ENCODE measurements around the gene MAGI2.

Gene MAGI2

DNA sequence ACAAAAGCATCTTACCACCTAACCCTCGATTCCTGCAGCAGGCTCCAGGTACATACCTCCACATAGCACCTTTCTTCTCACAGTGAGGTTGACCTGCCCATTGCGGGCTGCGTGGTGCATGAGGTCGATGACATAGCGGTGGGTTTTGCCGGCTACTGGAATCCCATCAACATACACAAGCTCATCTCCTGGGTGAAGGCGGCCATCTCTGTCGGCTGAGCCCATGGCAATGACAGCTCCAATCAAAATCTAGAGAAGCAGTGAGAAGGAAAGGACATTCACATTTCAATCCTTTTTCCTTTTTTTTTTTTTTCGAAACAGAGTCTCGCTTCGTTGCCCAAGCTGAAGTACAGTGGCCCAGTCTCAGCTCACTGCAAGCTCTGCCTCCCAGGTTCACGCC is 1285.6 kb downstream of the MAGI2 start:
- no peak for DNase-seq

DNA sequence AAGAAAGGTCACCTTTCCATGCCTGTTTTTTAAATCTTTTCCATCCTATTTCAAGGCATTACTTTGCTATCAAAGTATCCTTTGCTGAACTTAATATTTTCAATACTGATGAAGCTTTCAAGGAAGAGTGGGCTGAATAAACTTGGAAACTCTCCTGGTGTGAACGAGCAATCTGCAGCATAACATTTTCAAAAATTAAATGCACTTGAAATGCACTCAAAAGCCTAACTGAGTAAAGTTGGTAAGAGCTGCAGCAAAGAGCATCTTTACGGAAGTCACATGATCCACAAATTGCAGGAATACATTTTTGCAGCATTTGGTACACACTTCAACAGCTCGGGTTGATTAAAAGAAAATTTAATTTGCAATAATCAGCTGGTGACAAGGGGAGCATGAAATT is 1287.6 kb downstream of the MAGI2 start:
- peak in 2 of 58 donors; percentile 16 to 28 for DNase-seq

DNA sequence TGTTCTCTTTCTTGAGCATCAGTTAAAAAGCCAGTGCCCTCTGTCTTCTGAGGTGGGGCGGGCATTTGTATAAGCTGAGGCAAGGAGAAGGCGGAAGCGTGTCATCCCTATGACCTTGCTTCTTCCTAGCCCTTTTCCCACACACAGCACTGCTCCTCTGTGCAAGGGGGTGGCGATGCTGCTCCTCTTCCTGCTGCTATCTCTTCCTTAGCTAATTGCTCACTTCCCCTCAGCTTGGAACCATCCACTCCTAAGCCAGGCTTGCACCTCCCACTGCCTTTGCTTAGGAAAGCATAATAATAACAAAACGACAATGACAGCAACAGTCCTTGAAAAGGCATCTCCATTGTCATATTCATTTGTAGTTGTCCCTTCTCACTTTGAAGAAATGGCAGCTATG is 1288.0 kb downstream of the MAGI2 start:
- peak in 2 of 58 donors; percentile 12 to 31 for DNase-seq

DNA sequence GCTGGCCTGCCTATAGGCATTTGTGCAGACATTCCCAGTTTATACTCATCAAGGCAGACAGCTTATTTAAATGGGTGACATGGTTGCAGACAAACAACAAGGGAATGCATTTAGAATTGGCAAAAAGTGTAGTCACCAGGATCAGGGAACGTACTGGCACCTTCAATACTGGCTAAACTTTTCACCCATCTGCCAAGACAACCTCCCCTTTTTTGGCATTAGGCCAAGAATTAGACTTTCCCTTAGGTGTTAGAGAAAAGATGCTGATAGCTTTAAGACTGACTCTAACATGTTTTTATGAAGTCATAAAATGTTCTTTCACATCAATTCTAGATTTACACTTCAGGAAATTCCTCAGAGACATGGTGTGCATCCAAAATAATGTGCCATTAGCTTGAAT is 1289.0 kb downstream of the MAGI2 start:
- peak in 1 of 58 donors; percentile 18 for DNase-seq

DNA sequence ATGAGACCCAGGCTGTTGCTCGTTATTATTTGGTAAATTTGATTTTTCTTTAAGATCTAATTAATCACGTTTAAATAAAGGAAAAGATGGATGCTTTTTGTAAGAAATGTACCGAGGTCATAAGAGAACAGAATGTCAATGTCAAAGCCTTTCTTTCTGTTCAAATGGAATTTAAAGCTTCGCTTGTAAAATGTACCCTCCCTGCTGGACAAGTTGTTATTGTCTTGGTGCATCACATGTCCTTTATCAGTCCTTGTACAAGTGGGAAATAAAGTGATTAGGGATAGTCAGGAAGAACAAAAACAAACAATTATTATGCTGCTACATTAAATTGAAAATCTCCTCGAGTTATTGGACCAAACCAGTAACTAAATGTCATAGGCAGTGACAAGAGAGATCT is 1291.7 kb downstream of the MAGI2 start:
- DNase-seq: no peak

DNA sequence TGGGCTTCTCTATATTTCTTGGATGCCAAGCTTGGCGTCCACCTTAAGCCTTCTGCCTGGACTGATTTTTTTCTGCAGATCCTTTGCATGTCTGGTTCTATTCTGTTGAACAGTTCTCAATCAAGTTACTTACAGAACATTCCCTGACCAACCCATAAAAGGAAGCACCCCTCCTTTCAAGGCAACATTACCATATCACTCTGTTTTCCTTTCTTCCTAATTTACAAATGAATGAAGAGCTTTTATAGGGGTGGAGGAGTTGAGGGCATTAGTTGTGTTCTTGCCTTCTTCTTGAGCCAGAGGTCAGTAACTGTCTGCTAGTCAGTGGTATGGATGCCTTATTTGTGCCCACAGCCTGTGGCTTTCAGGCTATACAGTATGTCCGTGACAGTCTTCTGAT is 1293.9 kb downstream of the MAGI2 start:
- DNase-seq: no peak

DNA sequence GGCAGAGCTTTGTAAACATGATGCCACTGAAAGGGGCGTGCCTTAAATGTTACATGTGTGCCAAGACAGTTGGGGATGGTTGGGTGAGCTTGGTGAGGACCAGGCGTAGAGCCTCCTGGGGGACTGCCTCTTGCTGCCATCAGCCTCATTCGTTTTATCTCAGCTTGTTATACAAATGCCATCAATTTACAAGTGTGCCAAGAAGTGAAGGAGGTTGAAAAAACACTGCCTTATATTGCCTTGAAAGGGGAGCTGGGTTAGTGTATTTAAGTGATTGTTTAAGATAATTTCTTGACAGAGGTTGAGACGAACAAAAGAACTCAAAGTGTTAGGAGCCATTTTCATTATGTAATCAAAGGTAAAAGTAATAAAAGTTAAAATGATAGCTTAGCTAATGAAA is 1300.2 kb downstream of the MAGI2 start:
- no peak for DNase-seq

DNA sequence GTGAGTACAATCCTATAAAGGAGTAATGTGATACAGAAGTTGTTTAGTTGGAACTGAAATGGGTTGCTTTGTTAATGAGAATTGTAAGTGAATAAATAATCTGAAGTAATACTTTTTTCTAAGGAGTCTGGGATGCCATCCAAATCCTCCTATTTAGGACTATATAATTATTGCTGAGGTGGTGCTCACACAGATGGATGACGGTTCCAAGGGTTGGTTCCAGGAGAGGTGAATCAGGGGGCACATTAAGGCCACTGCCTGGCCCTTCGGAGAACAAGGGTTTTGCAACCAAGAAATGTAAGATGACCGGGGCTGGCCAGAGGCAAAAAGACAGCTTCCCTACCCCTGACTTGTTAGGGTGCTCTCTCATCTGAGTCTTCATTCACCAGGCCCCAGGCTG is 1302.2 kb downstream of the MAGI2 start:
- peak in 7 of 58 donors; percentile 13 to 44 (median 34) for DNase-seq

DNA sequence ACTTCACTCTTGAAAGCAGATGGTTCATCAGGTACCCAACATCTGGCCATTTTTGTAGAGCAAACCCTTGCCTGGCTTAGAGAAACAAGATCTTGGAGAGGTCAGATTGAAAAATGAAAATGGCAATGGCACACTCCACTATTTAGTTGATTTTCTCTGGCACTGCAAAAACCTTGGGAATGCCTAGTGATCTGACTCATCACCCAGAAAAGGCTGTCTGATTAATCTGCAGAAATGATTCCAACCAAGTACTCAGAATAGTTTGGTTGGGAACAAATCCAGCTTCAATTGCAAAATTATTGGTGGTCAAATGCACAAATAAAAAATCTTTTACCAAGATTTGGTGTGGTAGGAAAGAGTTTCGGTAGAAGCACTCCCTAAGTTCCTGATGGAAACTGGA is 1303.7 kb downstream of the MAGI2 start:
- no peak for DNase-seq

DNA sequence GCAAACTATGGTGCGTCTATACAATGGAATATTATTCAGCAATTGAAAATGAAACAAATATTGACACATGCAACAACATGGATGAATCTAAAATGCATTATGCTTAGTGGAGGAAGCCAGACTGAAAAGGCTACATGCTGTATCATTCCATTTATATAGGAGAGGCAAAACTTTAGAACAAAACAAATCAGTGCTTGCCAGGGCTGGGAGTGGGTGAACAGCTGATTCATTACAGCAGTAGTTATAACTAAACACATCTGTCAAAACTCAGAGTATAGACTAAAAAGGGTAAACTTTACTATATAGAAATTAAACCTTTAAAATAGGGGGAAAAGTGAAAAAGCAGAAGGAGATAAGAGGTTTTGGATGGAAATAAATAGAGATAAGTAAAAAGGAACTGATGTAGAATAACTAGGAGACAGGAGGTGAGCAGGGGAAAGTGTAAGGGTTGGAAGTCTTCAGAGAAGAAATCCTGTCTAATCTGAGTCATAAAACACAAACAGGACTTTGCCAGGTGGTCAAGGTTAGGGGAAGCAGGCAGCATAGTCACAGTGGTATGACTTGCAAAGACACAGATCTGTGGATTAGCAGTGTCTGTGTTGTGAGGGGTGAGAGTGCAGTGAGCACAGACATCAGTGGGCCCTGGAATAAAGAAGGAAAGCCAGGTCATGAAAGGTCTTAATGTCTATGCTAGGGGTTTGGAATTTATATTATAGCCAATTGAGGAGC is 1305.1 kb downstream of the MAGI2 start:
- no peak for DNase-seq

DNA sequence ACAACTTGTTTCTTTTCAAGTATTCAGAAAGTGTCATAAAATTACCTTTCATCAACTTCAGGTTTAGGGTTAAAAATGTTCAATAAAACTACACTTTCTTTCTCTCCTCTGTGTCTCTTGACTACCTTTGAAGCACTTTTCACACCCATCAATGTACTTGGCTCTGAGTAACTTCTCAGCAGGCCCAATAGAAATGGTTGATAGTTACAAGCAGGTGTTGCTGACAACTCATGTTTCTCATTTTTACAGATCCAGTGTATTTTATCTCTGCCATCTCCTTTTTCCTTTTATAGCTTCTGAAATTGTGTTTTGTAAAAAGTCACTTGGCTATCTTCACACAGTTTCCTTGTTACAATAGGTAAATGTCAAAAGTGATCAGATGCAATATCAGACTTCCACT is 1306.9 kb downstream of the MAGI2 start:
- DNase-seq: no peak

DNA sequence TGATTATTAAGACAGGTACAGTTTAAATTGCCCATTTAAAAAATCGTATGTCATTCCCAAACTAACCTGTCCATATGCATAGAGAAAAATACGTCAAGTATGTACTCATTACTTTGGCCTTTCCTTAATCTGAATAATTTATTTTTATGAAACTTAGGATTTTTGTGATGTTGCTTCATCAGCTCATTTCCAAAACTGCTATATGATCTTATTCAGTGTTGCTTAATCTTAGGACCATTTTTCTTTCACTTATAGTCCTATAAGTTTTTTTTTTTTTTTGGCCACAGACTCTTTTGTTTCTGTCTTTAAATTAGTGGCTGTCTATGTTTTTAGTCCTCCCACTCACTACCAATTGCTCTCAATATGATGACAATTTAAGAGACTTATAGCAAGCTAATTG is 1309.8 kb downstream of the MAGI2 start:
- DNase-seq: no peak

DNA sequence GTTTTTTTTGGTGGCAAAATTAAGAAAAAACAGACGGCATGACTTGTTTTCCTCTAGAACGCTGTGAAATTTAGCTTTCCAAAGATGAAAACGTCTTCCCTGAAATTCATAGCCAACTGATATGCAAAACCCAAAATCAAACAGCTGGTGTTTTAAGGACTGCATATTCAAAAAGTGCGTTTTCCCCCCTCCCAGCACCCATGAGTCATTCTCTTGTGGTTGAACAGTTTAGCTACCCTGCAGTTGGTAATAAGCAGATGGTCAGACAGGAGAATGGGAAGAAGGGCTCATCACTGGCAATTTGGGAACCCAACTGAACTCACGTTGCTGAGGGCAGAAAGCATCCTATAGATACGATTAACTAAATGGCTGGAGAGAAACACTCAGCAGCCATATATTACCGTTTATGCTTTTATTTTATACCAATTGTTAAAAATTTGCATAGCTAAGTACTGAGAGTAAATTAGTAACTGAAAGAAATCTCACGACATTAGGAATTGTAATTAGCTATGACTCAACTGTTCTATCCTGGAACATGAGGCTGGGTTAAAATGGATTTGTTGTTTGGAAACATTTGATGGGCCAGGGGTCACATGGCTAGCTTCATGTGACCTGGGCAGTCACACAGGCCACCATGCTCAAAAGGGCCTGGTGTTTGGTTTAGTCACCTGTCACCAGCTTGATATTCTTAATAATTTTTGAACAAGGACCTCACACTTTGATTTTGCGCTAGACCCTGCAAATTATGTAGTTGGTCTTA is 1311.8 kb downstream of the MAGI2 start:
- peak in 16 of 58 donors; percentile 18 to 74 (median 33) for DNase-seq

DNA sequence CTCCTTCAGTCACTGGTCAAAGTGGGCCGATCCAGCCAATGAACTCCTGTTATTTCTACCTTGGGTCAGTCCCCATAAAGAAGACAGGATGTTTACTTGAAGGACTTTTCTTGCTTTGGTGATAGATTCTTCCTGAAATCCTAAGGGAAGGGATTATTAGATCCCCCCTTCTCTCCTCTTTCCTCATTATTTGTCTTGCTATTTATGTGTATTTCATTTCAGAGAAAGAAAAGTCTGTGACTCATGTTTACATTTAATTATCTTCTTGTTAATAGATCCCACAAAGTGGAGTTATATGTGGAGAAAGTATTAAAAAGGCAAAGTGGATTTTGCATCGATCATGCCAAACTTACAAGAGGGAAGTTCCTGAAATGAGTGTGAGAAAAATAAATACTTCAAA is 1313.4 kb downstream of the MAGI2 start:
- DNase-seq: no peak

DNA sequence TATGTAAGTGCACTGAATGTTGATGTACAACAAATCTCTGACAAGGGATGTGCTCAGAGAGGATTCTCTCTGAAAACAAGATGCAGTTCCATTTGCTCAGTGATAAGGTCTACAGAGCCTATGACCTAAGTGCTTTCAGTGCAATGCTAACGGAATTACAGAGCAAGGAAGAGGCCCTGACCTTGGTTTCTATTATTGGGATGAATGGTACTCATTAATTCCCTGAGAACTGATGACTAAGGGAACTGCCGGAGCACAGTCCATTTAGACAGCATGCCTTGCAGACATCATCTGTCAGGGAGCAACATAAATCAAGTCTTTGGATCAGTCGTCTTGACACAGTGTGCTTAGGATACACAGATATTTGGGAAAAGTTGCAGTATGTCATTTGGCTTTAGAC is 1314.1 kb downstream of the MAGI2 start:
- DNase-seq: peak in 3 of 58 donors; percentile 23 to 36 (median 24)

DNA sequence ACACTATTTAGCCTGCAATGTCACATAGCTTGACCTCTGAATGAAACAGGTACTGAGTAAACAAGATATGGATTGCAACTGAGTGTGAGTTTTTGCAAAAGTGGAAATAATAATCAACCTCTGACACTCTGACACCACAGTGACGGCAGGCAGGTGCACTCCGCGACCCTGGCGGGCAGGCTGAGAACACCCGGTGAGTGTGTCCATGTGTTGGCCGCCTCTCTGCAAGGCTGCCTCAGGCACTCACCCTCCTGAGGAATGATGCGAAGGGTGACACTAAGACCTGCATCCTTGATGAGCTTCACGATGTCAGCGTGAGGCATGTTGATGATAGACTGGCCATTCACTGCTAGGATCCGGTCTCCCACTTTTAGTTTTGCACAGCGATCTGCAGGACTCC is 1318.7 kb downstream of the MAGI2 start:
- no peak for DNase-seq

DNA sequence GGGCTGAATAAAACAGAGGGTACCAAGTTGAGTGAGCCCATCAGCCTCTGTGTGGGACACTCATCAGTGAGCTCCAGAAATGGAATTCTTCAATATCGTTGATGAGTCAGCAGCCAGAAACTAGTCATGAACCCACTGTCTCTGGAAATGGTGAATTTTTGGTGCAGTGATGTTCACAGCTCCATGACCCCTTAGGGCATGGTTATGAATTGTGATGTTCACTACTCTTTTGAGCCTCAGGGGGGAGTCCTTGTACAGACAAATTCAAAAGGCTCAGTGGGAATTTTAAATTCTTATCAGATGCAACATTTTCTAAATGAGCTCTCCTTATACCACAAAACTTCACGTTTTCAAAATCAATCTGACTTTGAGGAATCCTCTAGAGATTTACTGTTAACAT is 1319.2 kb downstream of the MAGI2 start:
- DNase-seq: no peak

DNA sequence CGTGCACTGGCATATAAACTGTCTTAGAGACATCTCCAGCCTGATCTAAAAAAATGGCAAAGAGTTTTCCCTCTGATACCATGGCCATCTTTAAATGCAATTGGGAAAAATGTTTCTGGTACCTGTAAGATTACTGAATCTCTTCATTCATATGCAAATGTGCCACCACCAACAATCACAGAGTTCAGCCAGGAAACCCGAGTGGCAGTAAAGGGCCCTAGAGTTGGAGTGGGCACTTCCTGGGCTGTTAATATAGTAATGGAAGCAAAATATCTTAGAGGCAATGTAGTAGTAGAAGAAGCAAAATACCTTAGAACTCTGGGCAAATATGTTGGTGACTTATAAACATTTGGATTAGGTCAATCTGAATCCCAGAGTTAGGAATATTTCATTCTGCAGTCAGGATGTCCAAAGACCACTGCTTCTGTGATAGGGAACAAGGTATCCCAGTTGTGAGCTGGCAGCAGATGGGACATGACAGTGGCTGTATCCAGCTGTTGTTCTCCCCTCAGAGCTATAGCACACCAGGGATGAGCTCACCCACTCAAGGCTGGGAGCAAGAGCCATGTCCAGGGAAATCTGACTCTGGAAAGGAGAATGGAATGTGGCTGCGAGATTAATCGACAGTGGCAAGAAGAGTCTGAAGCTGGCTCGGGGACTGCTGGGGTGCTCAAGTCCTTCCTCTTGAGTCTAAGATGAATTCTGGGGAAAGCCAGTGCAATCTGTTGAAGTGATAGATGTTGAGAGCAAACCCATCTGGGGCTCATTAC is 1322.8 kb downstream of the MAGI2 start:
- DNase-seq: no peak

DNA sequence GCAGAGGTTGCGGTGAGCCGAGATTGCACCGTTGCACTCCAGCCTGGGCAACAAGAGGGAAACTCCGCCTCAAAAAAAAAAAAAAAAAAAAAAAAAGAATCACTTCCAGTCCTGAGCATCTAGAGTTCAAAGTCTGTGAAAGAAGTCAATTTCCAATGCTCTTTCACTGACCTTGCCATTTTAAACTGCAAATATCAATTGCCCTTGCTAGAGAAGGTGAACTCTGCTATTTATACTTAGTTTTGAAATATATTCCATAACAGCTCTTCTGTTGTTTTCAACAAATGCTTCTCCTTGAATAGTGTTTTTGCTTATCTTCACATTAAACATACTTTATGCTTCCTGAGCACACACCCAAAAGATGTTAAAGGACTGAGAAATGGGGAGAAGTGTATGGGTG is 1323.6 kb downstream of the MAGI2 start:
- no peak for DNase-seq

DNA sequence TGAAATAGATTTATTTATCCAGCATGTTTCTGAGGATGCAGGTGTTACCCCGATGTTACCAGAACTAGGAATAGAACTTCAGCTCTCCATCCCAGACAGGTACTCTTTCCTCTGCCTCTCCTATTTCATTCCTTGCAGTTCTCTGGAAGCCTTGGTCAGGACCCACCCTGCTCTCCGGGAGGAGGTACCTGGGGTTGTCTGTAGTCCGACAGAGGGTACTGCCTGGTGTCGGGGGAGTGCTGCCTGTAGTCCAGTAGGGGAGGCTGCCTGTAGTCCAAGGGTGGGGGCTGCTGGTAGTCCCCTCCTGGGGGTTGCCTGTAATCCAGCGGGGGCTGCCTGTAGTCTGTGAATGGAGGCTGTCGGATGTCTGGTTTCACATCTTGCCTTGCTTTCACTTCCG is 1326.5 kb downstream of the MAGI2 start:
- no peak for DNase-seq

DNA sequence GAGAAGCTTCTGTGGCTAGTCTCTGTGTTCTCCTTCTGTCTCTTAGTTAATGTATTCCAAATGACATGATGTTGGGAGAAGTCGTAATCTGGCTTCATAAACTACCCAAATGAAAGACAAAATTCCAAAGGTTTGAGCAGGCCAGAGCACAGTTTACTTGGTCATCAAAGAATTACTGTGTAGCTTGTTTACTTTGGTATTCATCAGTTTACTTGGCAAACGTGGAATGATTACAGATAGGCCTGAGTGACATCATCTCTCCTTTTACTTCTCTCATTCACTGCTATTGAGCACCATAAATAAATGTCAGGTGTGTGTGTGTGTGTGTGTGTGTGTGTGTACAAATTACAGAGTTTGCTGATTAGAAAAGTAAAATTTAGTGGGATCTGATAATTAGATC is 1327.6 kb downstream of the MAGI2 start:
- peak in 1 of 58 donors; percentile 7 for DNase-seq

DNA sequence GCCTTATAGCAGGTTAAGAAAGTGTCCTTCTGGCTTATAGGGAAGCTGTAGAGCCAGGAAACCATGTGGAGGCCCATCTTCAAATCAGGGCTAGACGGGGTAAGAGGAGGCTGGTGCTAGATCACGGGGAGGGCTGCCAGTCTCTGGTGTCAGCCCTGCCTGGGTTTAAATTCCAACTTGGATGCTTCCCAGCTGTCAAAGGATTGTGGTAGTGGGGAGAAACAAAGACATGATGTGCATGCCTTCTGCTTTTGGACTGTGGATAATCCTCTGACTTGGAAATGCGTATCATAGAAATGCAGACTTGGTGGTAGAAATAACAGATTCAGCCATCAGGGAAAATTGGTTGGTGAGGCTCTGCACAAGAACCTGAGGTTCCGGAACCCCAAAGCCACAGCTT is 1329.3 kb downstream of the MAGI2 start:
- DNase-seq: no peak

All from anterior cingulate cortex (tissue), 58 donors.